Omental fat pad (tissue), 4 donors: ENCODE results near the gene GOLGA6D. TPM values are rescaled to one million over a fixed set of nuclear protein-coding genes. Genes with fewer than 3 reads are reported as not detected.
"Not testable (repeated sequence)": the region's sequence is repeated elsewhere in the genome, so short reads cannot be mapped to it uniquely, and the experiment has no call there.

Experiments
- ATAC-seq: fragments of 150-250 bp; one replicate; pipeline ENCODE4 v1.9.1; 2016; ENCODE audit warnings: mild to moderate bottlenecking, moderate library complexity; ENCODE audit not compliant: low FRiP score
- DNase-seq: peaks from one replicate; pipeline ENCODE4 v3.0.0-alpha.2; 2019; ENCODE audit warnings: low spot score
- CTCF ChIP-seq, 3 donors: fragments of 450-650 bp; IDR thresholded peaks; one replicate each; pipeline ENCODE4 v1.5.1; 2016 to 2017; ENCODE audit warnings: antibody characterized with exemption in 3 of 3, mild to moderate bottlenecking in 3 of 3, moderate library complexity in 2 of 3
- small RNA-seq: library from RNA; depleted of rRNA; stranded (forward); fragments of <200 nt; gene quantifications from one replicate; pipeline ENCODE3, GENCODE V24; 2016
- total RNA-seq, 4 donors: library from RNA; depleted of rRNA; stranded (reverse); fragments of >200 nt; gene quantifications; one replicate each; pipeline ENCODE4 v1.1.0, GENCODE V29; 2016

Gene GOLGA6D
- total RNA-seq, 4 donors from 2014 or later = 0.36 TPM; not detected in 3

- TF ChIP-seq CTCF (IDR thresholded peaks at IDR 0.05) = no peak
- no peak for ATAC-seq
Observed at GRCh38 chr15:75339531-75340240, 57.1 kb downstream of the GOLGA6D start.

GRCh38 chr15:75342221-75342620, 59.6 kb downstream of the GOLGA6D start:
- ATAC-seq = no peak
- TF ChIP-seq CTCF (IDR thresholded peaks at IDR 0.05) = no peak
- DNase-seq = no peak

More at GRCh38 chr15:75339531-75340240, 57.1 kb downstream of the GOLGA6D start:
- DNase-seq = no peak

GRCh38 chr15:75343953-75344352, 61.3 kb downstream of the GOLGA6D start:
- DNase-seq, ATAC-seq: not testable (repeated sequence)

Small RNAs within 50 kb of the gene (small RNA-seq; reads per million reads assigned to genes)
- gene AC068338.1 = not detected
- not detected for gene RN7SL327P
- gene RN7SL489P = not detected

Other genes starting within 250 kb of the GOLGA6D start
- 10 to 100 TPM in 3 of 4 donors, 1 to 10 TPM in 1; 7.8 to 25.0 (median 13.9) TPM for gene C15orf39, start 81.0 kb upstream of the GOLGA6D start, total RNA-seq
- not detected for gene GOLGA6C, start 24.5 kb upstream of the GOLGA6D start, total RNA-seq
- gene COMMD4, start 53.2 kb downstream of the GOLGA6D start, total RNA-seq = 10 to 100 TPM; 41.4 to 71.6 (median 50.7) TPM
- 10 to 100 TPM; 13.3 to 41.8 (median 29.9) TPM for gene NEIL1, start 64.2 kb downstream of the GOLGA6D start, total RNA-seq
- 100 to 1,000 TPM; 108 to 391 (median 171) TPM for gene MAN2C1, start 85.8 kb downstream of the GOLGA6D start, total RNA-seq
- 10 to 100 TPM; 26.6 to 46.4 (median 35.3) TPM for gene SIN3A, start 168.9 kb downstream of the GOLGA6D start, total RNA-seq